GM19397 (cell line): ENCODE results near the gene SVIL.
"Not testable (repeated sequence)": the region's sequence is repeated elsewhere in the genome, so short reads cannot be mapped to it uniquely, and the experiment has no call there.

Experiments used
- ATAC-seq: cut with Tn5 transposase; IDR thresholded peaks from one replicate; pipeline ENCODE4 v1.9.1; 2021; ENCODE audit warnings: mild to moderate bottlenecking, moderate library complexity; ENCODE audit not compliant: unreplicated experiment

Gene SVIL

DNA sequence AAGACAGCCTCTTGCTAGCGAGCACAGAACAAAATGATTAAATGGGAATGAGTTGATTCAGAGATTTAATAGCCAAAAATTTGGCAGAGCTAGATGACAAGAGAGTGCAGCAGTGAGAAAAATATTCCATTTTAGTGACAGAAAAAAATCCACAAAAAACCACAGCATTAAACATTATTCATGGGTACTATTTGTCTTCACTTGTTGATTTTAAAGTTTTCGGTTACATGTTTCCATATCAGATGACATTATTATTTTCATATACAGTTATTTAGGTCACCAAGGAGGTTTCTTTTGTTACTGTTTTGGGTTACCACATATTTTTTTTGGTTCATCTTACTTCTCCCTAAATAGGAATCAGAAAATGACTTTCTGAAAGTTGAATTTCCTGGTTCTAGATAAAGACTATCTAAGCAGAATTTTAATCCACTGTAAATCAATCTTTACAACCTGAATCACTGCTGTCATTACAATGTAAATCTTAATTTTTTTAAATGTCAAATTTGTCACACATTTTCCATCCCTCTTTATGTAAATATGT, 87.9 kb downstream of the SVIL start:
- ATAC-seq = no peak

DNA sequence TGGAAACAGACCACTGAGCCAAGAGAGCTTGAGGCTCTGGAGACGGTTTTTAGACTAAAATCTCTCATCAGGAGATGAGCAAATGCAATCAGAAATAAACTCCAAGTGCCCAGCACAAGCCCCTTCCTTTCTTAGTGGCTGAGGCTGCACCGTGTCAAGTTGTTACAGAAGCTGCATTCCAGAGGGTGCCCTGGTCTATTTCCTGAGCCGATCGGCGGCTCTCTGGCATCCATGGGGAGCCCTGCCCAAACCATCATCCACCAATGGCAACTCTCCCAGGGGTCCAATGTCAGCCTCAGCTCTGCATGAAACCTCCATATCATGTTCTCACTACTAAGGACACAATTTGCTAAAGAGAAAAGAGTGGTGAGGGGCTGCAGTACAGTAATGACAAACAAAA, 89.6 kb downstream of the SVIL start:
- ATAC-seq = no peak

- ATAC-seq = no peak
These were observed 91.1 kb downstream of the SVIL start for GRCh38 chr10:29543715-29544114.

DNA sequence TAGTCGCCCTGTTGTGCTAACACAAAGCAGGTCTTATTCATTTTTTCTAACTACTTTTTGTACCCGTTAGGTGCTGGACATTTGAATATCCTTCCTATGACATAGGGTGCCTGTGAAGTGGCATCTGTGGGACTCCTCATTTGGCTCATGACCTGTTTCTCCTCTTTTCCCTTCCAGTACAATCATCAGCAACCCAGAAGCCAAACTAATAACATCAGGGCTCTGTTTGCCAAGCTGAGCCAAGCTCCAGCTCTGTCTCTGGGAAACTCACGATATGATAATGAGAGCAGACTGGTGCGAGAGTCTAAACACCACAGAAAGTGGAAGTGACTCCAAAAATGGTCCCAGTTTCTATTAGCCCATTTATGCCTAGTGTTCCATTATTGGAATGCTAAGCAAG, 92.0 kb downstream of the SVIL start:
- no peak for ATAC-seq

DNA sequence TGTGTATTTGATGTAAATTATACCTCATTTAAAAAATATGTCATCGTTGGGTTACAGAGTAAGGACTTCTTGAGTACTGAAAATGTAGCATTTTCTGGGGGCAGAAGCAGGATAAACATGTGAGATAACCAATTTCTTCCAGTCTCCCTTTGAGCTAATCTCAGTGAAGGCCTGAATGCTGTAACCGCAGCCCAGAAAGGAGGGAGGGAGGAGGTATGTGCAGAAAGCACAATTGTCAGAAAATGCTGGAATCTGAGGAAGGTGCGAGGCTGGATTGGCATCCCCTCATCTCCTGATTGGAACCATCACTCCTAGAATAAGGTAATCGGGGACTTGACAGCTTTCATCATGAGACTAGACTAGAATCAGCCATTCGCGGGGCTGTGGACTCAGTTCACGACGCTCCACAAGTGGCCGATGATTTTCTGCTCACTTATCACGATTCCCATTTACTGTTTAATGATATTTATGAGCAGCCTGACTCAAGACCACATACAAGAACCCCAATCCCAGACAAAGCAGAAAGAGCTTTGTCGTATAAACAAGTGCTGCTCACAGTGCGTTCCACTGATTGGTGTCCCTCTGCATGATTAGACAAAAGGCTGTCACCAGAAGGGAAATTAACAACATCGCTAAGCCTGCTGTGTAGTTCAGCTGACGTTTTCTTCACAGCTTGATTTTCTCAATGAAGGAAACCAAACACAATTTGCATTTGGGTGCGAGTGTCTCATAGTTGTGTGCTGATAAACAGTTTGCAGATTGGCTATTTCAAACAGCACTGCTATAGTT, 93.2 kb downstream of the SVIL start:
- ATAC-seq = no peak

DNA sequence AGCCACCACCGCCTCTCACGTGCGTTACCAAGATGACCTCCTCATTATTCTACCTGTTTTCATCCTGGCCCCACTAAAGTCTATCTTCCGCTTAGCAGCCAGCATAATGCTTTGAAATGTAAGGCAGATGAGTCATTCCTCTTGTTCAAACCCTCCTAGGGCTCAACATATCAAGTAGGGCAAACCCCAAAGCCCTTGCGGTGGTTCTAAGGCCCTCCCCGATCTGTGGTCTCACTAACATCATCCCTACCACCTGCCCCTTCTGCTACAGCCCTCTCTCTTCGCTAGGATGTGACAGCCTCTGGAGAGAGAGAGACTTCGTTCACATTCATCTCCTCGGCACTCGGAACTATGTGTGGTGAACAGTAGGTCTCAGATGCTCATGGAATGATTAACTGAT, 94.8 kb downstream of the SVIL start:
- ATAC-seq = no peak

- ATAC-seq = no peak
These were observed 95.4 kb downstream of the SVIL start for GRCh38 chr10:29539412-29539811.

DNA sequence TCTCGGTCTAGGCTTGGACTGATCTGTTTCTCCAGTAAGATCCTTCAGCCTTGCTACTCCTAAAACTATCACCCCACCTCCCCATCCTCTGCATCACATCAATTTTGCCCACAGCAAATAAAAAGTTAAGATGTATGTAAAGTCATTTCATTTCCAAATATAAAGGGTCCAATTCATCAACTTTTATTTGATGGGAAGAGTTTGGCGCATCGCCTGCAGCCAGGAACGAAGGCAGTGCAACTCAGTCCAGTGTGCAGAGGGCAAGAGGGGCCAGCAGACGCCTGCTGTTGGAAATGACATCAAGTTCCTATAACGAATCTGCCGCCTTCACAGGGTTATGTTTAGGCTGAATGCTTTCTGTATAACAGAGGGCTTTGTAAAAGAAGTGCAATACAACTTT, 97.0 kb downstream of the SVIL start:
- ATAC-seq = no peak

- not testable (repeated sequence) for ATAC-seq
These were observed 98.1 kb downstream of the SVIL start for GRCh38 chr10:29536691-29537090.

DNA sequence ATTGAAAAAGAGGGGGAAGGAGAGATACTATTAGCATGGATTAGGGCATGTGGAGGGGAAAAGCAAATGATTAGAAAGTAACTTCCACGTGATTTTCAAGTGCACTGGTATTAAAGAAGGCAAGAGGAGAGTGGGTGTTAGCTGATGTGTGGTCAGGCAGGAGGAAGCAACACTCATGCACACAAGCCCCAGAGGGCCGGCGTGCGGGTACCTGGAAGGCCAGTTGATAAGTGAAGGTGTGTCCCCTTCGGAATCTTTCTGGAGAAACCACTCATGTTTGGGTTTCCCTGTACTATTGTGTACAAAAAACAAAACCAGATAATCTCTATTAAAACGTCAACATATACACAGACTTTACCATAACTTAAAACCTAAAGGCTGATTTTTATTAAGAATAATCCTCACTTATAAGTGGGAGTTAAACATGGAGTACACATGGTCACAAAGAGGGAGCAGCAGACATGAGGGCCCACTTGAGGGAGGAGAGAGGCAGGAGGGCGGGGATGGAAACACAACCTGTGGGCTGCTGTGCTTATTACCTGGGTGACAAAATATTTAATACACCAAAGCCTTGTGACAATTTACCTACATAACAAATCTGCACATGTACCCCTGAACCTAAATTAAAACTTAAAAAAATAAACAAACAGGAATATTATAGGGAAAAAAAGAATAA, 98.9 kb downstream of the SVIL start:
- no peak for ATAC-seq

DNA sequence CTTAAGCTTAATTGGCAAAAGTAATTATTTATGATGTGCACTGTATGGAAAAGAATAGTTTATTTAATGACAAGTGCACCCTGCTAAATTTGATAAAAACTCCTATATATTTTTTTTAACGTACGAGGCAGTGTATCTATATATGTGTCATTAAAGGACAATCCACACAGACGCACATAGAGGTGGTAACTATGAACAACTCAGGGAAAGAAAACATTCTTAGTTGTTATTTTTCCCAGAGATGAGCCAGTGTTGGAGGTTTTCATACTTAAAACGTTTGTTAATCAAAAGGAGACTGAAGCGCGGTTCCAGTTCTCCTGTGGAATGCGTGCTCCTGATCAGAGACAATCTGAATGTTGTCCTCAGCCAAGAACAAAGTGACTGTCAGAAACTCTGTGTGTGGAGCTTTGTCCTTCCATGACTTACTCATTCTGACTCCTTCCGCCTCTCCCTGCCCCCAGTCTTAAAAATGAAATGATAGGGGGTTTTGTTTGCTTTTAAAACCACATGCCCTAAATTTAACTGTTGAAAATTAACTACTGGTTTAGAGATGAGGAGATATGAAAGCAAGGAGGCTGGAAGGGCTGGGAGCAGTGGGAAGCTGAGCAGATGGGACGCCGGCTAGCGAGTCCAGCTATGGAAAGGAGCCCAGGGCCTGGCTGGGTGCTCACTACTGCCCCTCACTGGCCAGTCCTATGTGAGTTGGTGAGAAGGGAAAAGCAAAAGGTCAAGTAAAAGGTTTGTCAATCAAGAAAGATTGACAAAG, 99.6 kb downstream of the SVIL start:
- no peak for ATAC-seq

- ATAC-seq = no peak
These were observed 100.2 kb downstream of the SVIL start for GRCh38 chr10:29534590-29534989.

DNA sequence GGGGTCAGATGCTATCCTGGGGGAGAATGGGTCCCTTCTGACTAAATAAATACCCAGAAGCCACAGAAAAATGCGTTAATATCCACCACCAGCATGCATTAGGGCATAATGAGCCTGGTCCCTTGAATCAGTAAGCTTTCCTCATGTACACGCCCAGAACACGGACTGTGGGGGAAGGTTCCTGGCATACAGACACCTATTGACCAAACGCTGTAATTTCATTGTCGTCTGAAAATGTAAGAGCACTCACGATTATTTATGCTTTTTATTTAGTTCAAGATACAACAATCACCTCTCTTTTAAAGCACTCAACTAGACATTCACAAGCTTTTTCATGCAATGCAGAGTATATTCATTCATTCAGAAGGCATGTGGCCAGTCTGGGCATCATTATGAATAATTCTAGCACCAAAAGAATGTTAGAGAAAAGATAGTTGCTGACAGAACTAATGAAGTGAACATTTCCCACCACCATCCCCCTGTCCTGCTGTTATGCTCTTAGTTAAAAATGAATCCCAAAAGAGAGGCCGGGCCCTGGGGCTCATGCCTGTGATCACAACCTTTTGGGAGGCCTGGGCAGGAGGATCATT, 101.0 kb downstream of the SVIL start:
- no peak for ATAC-seq

DNA sequence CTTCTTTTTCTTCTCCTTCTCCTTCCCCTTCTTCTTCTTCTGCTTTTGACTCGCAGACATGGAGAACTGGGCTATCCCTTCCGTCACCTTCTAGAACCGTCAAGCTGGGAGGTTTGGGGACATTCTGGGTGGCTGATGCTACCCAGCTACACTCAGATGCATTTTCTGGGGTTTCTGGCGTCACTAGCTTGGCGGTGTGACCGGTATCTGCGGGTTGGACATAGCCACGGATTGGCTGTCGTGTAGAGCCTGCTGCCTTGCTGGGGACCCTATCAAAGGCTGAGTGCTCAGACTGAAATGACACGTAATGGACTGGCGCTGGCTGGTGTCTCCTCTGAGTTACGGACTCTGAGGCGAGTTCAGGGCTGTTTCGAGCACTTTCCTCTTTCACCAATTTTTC, 101.7 kb downstream of the SVIL start:
- no peak for ATAC-seq

GRCh38 chr10:29532256-29532878, 102.4 kb downstream of the SVIL start:
- ATAC-seq = no peak

GRCh38 chr10:29530112-29530976, 104.4 kb downstream of the SVIL start:
- no peak for ATAC-seq

- ATAC-seq = no peak
These were observed 105.6 kb downstream of the SVIL start for GRCh38 chr10:29529146-29529545.

- ATAC-seq = no peak
These were observed 109.0 kb downstream of the SVIL start for GRCh38 chr10:29525762-29526161.

DNA sequence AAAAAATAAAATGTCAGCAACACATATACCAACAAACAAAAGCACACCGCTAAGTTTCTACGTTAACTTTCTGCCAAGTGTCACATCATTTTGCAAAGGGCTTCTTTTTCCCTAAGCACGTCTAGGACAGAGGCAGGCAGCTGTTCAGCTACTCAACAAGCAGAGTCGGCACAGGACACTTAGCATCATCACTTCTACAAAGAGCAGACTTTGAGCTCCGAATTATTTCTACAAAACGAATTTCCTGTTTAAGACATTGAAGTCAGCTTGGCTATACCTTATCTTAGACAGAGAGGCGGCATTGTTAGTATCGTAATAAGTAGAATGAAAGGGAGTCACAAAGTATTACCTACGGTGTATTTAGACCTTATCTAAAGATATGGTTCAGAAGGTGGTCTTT, 110.1 kb downstream of the SVIL start:
- ATAC-seq = no peak

GRCh38 chr10:29524294-29524693, 110.5 kb downstream of the SVIL start:
- ATAC-seq = no peak
